HG02938 (cell line): Measurements from ENCODE around the gene FERMT1.
"Not testable (repeated sequence)": the region's sequence is repeated elsewhere in the genome, so short reads cannot be mapped to it uniquely, and the experiment has no call there.

Source experiments
- ATAC-seq: cut with Tn5 transposase; IDR thresholded peaks from one replicate; pipeline ENCODE4 v1.9.1; 2021; ENCODE audit warnings: mild to moderate bottlenecking, moderate library complexity; ENCODE audit not compliant: unreplicated experiment

FERMT1 gene

GRCh38 chr20:6041808-6042265, 81.0 kb downstream of the FERMT1 start:
- no peak for ATAC-seq

DNA sequence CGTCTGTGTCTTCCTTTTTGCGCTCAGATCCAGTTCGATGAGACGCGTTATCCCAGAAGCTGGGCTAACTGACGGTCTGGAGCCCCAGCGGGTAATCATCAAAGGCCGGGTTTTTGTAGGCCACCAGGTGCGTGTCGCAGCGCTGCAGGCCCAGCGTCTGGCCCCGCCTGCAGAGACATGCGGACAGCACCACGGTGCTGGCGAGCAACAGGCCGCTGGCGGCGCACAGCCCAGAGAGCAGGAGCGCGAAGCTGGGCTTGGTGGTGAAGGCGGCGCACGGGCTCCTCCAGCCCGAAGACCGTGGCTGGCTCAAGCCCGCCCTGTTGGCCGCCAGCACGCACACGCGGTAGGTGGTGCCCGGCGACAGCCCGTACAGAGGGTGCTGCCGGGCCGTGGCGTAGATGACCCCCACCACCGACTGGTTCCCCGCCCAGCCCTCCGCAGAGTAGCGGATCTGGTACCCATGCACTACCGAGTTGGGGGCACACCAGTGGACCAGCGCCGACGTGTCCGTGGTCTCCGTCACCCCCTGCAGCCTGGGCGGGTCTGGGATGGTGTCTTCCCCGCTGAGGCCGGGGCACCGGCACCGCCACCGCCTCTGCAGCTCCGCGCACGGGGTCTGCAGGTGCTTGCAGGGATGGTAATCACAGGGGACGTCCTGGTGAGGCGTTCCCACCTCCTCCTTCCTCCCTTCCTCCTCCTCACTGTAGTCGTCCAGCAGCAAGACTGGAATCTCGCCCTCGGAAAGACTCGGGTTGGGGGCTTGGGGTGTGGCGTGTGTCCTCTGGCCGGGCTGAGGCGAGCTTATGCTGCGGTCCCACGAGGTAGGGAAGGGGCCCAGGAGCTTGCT, 81.6 kb downstream of the FERMT1 start:
- ATAC-seq, result no peak

GRCh38 chr20:6040540-6040939, 82.3 kb downstream of the FERMT1 start:
- no peak for ATAC-seq

DNA sequence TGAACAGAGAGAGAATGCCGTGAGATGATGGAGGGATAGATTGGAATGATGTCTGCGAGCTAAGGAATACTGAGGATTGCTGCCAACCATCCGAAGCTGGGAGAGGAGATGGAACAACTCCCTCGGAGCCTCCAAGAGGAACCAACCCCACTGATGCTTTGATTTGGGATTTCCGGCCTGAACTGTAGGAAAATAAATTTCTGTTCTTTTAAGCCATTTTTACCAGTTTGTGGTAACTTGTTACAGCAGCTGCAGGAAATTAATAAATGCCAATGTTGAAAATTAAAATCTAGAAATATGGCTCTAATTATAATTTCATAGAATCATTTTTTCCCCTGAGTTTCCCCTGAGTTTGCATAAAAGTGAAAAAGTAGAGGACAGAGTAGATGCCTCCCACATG, 83.1 kb downstream of the FERMT1 start:
- ATAC-seq, result no peak

- ATAC-seq, result no peak
These were observed 84.6 kb downstream of the FERMT1 start for GRCh38 chr20:6038256-6038655.

DNA sequence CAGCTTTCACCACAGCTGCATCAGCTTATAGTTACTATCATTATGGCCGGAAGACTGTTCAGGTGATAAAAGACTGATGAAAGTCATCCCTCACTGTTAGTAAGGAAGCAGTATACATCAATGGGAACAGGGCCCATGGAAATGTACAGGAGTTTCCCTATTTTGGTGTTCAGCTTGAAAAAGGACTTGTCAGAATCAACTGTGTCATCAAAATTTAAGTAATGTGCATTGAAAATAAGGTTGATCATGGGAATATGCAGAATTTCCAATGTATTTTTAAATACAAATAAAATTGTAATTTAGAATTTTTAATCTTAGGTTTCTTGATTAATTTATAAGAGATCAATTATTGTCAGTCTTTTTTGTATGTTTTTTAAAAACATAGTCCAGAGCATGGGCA, 85.7 kb downstream of the FERMT1 start:
- ATAC-seq, result no peak

DNA sequence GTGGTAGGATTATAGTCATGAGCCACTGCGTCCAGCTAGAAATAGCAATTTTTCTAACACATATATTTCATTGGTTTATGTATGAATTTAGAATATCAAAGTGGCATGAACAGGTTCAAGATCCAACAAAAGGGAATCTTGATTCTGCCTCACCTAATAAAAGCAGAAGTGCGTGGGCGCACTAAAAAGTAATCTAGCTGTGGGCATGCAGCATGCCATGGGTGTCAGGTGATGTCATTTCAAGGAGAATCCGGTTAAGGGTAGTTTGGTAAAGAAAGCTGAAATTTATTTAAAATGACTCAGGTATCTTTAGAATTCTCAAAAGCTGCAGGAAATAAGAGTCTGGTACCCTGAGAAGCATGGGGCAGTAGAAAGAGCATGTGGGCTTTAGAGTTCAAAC, 86.6 kb downstream of the FERMT1 start:
- ATAC-seq, result no peak

- ATAC-seq, result no peak
These were observed 88.5 kb downstream of the FERMT1 start for GRCh38 chr20:6034134-6034969.

DNA sequence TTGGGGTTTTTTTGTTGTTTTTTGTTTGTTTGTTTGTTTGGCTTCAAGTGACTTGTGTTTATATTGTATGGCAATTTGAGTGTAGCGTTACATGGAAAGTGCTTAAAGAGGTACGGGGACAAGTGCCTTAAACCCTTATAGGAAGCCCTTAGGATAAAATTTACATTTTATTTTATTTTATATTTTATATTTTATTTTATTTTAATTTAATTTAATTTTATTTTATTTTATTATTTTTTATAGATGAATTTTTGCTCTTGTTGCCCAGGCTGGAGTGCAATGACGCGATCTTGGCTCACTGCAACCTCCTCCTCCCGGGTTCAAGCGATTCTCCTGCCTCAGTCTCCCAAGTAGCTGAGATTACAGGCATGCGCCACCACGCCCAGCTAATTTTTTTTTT, 89.9 kb downstream of the FERMT1 start:
- ATAC-seq, result not testable (repeated sequence)

DNA sequence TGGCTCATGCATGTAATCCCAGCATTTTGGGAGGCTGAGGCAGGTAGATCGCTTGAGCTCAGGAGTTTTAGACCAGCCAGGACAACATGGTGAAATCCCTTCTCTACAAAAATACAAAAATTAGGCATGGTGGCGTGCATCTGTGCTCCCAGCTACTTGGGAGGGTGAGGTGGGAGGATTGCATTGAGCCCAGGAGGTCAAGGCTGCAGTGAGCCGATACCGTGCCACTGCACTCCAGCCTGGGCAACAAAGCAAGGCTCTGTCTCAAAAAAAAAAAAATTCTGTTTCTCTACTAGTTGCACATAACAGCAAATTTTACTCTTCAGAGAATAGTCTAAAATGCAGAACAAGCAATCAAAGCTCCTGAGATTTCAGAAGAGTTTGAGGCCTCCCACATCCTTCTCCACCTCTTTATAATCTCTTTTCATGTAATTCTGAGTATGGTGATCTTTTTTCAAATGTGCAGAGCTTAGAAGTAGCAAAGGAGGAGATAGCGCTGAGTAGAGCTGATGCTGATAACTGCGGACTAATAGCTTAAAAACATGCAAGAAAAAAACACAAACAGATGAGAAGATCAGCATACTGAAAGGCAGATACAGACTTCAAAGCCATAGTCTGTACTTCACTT, 92.3 kb downstream of the FERMT1 start:
- ATAC-seq, result no peak

DNA sequence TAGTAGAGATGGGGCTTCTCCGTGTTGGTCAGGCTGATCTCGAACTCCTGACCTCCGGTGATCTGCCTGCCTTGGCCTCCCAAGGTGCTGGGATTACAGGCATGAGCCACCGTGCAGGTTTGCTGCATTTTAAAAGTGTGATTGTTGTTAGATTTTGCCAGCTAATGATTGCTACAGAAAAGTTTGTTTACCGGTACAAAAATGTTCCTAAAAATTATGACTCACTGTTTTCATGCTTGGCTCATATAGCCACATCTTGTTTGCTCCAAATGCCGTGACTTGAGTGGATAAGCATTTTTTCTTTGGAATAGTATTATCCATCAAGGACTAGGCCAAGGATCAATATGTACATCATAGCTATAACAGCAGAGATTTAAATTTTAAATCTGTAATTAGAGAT, 93.3 kb downstream of the FERMT1 start:
- no peak for ATAC-seq

GRCh38 chr20:6028818-6029217, 94.0 kb downstream of the FERMT1 start:
- ATAC-seq, result no peak

GRCh38 chr20:6026051-6026450, 96.8 kb downstream of the FERMT1 start:
- ATAC-seq, result no peak
